ENCODE data around the gene GTF3A. TPM values are rescaled to one million over a fixed set of nuclear protein-coding genes. Genes with fewer than 3 reads are reported as not detected.

GTF3A gene
- total and polyA plus RNA-seq, 2 of the 4 experiments (the other 2 are of a cell fraction), result 74.1 to 116 TPM

- H3K79me1 ChIP-seq (ENCODE audit: low read depth in 1 of 2, low read length in 2 of 2), result no peaks in the 10 kb centered on the region
- H3K36me3 ChIP-seq (ENCODE audit: control insufficient read depth, insufficient read depth, low read length), result no peaks in the 10 kb centered on the region
- 50% methylated on average over 1 of the region's 2 CpGs; no CpG with 5 or more reads in 1 of the 2 experiments for WGBS, 2 experiments (ENCODE audit: extremely low coverage in 2 of 2, insufficient read length in 1 of 2)
- no peak overlapping the region for H2BK120ac ChIP-seq (ENCODE audit: low read depth, low read length)
- no peak overlapping the region for H3K27ac ChIP-seq (ENCODE audit: insufficient read depth, low read length)
- dilution Hi-C loops (cut with HindIII; ENCODE audit: low sequenced_read_pairs, unreplicated experiment) (no loop called here), intact Hi-C loops (cut with micrococcal nuclease) (no loop called here), in situ Hi-C loops (cut with MboI; ENCODE audit: low sequenced_read_pairs) (no loop called here)
- no peak overlapping the region for H4K5ac ChIP-seq (ENCODE audit: low read depth, low read length)
- H3K4ac ChIP-seq (ENCODE audit: low read depth, low read length), result no peak overlapping the region
- no peak overlapping the region for H3K4me3 ChIP-seq (ENCODE audit: insufficient read depth, low read depth, low read length)
- ATAC-seq (ENCODE audit: low read depth) (no peak), DNase-seq (no peak)
- H3K27me3 ChIP-seq (ENCODE audit: control insufficient read depth, insufficient read depth, low read length), result peaks cover 10% of the 10 kb centered on the region
- H3K9ac ChIP-seq (ENCODE audit: low read depth, low read length), result no peak overlapping the region
- no peak overlapping the region for H3K23ac ChIP-seq (ENCODE audit: low read depth, low read length)
- ChIA-PET POLR2A (ENCODE audit: unreplicated experiment) (no interaction called here), CTCF (no interaction called here)
- no peak overlapping the region for H2AK9ac ChIP-seq (replicated peaks; ENCODE audit: low read depth, low read length, poor library complexity)
- TF ChIP-seq CHD1 (IDR thresholded peaks at IDR 0.05; ENCODE audit: low read depth, low read length) (no peak), POLR2A (IDR thresholded peaks at IDR 0.05; ENCODE audit: low read depth, low read length) (no peak), CEBPB (IDR thresholded peaks at IDR 0.05; ENCODE audit: low read depth, low read length) (no peak)
- no peaks in the 10 kb centered on the region for H4K20me1 ChIP-seq (ENCODE audit: insufficient read depth, low read length)
- H2AFZ ChIP-seq (replicated peaks; ENCODE audit: low read length, poor library complexity), result no peak overlapping the region
- no peak overlapping the region for H4K91ac ChIP-seq (ENCODE audit: insufficient read depth, low read depth, low read length)
- H2BK20ac ChIP-seq (ENCODE audit: low read depth, low read length), result no peak overlapping the region
- H2AK5ac ChIP-seq (ENCODE audit: low read depth, low read length), result no peak overlapping the region
- no peaks in the 10 kb centered on the region for H3K9me1 ChIP-seq (ENCODE audit: insufficient read depth, low read length)
- no peaks in the 10 kb centered on the region for H3K9me3 ChIP-seq (ENCODE audit: control insufficient read depth, insufficient read depth, low read length)
- no peak overlapping the region for H3K18ac ChIP-seq (ENCODE audit: low read depth, low read length)
- no peak overlapping the region for H3K14ac ChIP-seq (replicated peaks; ENCODE audit: low read depth, low read length)
- no TSS peak for BruUV-seq (replicated peaks)
- no peak overlapping the region for H2BK5ac ChIP-seq (ENCODE audit: low read depth, low read length, poor library complexity, severe bottlenecking)
- H2BK15ac ChIP-seq (ENCODE audit: low read depth, low read length), result no peak overlapping the region
- H4K8ac ChIP-seq (ENCODE audit: low read depth in 2 of 2, low read length in 2 of 2), result no peak overlapping the region
- no peaks in the 10 kb centered on the region for H3K4me1 ChIP-seq (ENCODE audit: control insufficient read depth, insufficient read depth, low read length)
- H3K4me2 ChIP-seq (ENCODE audit: low read depth, low read length), result no peak overlapping the region
- no peak overlapping the region for H3K56ac ChIP-seq (ENCODE audit: extremely low read depth, insufficient read depth, low read length)
Measured at GRCh38 chr13:27472441-27472840, 48.0 kb downstream of the GTF3A start.

Data from IMR-90 (cell line).